NT2/D1 (cell line): ENCODE measurements around the gene ARHGAP24.

Experiments used
- SUZ12 ChIP-seq: IDR thresholded peaks from 2 replicates; pipeline ENCODE4 v1.6.1; 2011; ENCODE audit not compliant: insufficient read length, insufficient read depth; ENCODE audit errors: extremely low read depth
- YY1 ChIP-seq: IDR thresholded peaks from 2 replicates; pipeline ENCODE4 v1.6.1; 2011; ENCODE audit not compliant: insufficient read length, insufficient read depth

DNA sequence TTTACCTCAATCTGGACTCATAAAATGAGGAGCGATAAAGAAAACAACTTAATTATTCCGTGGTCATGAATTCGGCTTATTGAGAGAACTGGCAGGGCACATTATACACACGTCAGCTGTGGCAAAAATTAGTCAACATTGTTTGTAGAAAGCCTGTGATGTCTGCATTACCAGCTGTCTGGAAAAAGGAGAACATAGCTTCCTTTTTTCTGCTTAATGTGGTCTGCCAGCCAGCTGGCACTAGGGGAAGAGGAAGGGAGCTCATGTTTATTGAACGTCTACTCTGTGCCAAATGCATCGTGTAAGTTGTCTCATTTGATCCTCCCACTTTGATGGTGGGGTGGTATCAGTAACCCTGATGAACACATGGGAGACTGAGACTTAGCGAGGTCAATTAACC lies 367.6 kb downstream of the ARHGAP24 start:
- no peak for TF ChIP-seq SUZ12
- no peak for TF ChIP-seq YY1
